H1 (cell line): ENCODE data around the gene HMCN1. TPM values are rescaled to one million over a fixed set of nuclear protein-coding genes. Genes with fewer than 3 reads are reported as not detected.

Source experiments
- CTCF ChIA-PET: fragments of 300-600 bp; sonication (Branson Sonifier 250); formaldehyde crosslinking; loops from one replicate; lab custom pipeline; 2021; ENCODE audit not compliant: partially characterized antibody; lab: Charles Lee
- POLR2A ChIA-PET: fragments of 300-600 bp; sonication (Branson Sonifier 250); formaldehyde crosslinking; loops from one replicate; lab custom pipeline; 2021; ENCODE audit warnings: inconsistent platforms; ENCODE audit not compliant: partially characterized antibody; lab: Charles Lee
- DNase-seq, 2 experiments: peaks; one replicate each; pipeline versions ENCODE4 v3.0.0 to v3.0.0-alpha.2; 2010 to 2022; ENCODE audit warnings: low spot score in 2 of 2, low read depth in 1 of 2, mixed read lengths in 1 of 2
- FAIRE-seq: peaks from 2 replicates; lab custom pipeline; 2011; peaks lifted over from hg19 to GRCh38; lab: Jason Lieb, UNC
- H2AFZ ChIP-seq: 2 replicates; pipeline ENCODE4 v1.8.1; 2012; ENCODE audit warnings: low read length, inconsistent platforms
- H2AK5ac ChIP-seq: 2 replicates; pipeline ENCODE4 v1.6.1; 2013; ENCODE audit warnings: low read depth, low read length
- H2BK120ac ChIP-seq: replicated peaks from 2 replicates; pipeline ENCODE3; 2013; ENCODE audit warnings: low read depth, low read length, inconsistent platforms
- H2BK12ac ChIP-seq: 2 replicates; pipeline ENCODE4 v1.6.1; 2013; ENCODE audit warnings: low read depth, low read length
- H2BK15ac ChIP-seq: 2 replicates; pipeline ENCODE4 v1.6.1; 2013; ENCODE audit warnings: low read length
- H2BK20ac ChIP-seq: 2 replicates; pipeline ENCODE4 v1.6.1; 2013; ENCODE audit warnings: low read length
- H2BK5ac ChIP-seq: 2 replicates; pipeline ENCODE4 v1.6.1; 2013; ENCODE audit warnings: low read depth, low read length
- H3K14ac ChIP-seq: 2 replicates; pipeline ENCODE4 v1.6.1; 2013; ENCODE audit warnings: inconsistent platforms; ENCODE audit not compliant: insufficient read length
- H3K18ac ChIP-seq: 2 replicates; pipeline ENCODE4 v1.6.1; 2013; ENCODE audit warnings: low read length; ENCODE audit errors: extremely low read depth
- H3K23ac ChIP-seq: 2 replicates; pipeline ENCODE4 v1.6.1; 2013; ENCODE audit warnings: inconsistent platforms; ENCODE audit not compliant: insufficient read length
- H3K23me2 ChIP-seq: 2 replicates; pipeline ENCODE4 v1.6.1; 2013; ENCODE audit warnings: low read depth, low read length
- H3K27ac ChIP-seq: 2 replicates; pipeline ENCODE4 v1.6.1; 2011; ENCODE audit warnings: low read depth, low read length, inconsistent platforms
- H3K27me3 ChIP-seq, 4 experiments: replicated peaks in 1 of 4; 1 replicate in 1 of 4; 2 replicates in 3 of 4; pipeline versions ENCODE4 v1.6.1 to v1.8.1; 2011 to 2013; ENCODE audit warnings: low read length in 3 of 4, mild to moderate bottlenecking in 3 of 4, inconsistent platforms in 2 of 4, mixed read lengths in 2 of 4, moderate library complexity in 1 of 4; ENCODE audit not compliant: control insufficient read depth in 3 of 4, insufficient read depth in 3 of 4; ENCODE audit errors: extremely low read depth in 1 of 4
- H3K36me3 ChIP-seq, 4 experiments: 2 replicates each; pipeline versions ENCODE4 v1.6.1 to v1.8.1; 2011 to 2013; ENCODE audit warnings: mild to moderate bottlenecking in 4 of 4, low read length in 3 of 4, moderate library complexity in 2 of 4, control low read depth in 1 of 4, inconsistent platforms in 1 of 4; ENCODE audit not compliant: insufficient read depth in 4 of 4, control insufficient read depth in 2 of 4
- H3K4ac ChIP-seq: replicated peaks from 2 replicates; pipeline ENCODE3; 2013; ENCODE audit warnings: low read length, low read depth, mixed read lengths, inconsistent platforms; ENCODE audit not compliant: insufficient read length
- H3K4me1 ChIP-seq, 4 experiments: replicated peaks in 1 of 4; 1 replicate in 1 of 4; 2 replicates in 3 of 4; pipeline versions ENCODE4 v1.6.1 to v1.8.1; 2011 to 2013; ENCODE audit warnings: low read length in 3 of 4, inconsistent platforms in 2 of 4, mixed read lengths in 1 of 4; ENCODE audit not compliant: insufficient read depth in 4 of 4, control insufficient read depth in 3 of 4
- H3K4me2 ChIP-seq, 2 experiments: 2 replicates each; pipeline versions ENCODE4 v1.6.1 to v1.8.1; 2011 to 2013; ENCODE audit warnings: low read depth in 2 of 2, low read length in 2 of 2, control low read depth in 1 of 2, inconsistent platforms in 1 of 2, mild to moderate bottlenecking in 1 of 2; ENCODE audit not compliant: insufficient read depth in 1 of 2
- H3K4me3 ChIP-seq, 4 experiments: fragments of 200-600, 300-600 bp in 1 of 4; sonication (generic), shearing (Covaris generic), sonication (Bioruptor Twin) in 1 of 4; 2 replicates each; pipeline versions ENCODE4 v1.5.1 to v1.8.1; 2011 to 2016; ENCODE audit warnings: low read length in 4 of 4, low read depth in 3 of 4, control low read depth in 2 of 4, inconsistent platforms in 2 of 4, mild to moderate bottlenecking in 2 of 4, mixed read lengths in 1 of 4, moderate library complexity in 1 of 4; ENCODE audit not compliant: insufficient read depth in 2 of 4; ENCODE audit errors: extremely low read depth in 1 of 4
- H3K56ac ChIP-seq: replicated peaks from 2 replicates; pipeline ENCODE3; 2013; ENCODE audit warnings: low read depth, mild to moderate bottlenecking, mixed read lengths, low read length, inconsistent platforms; ENCODE audit not compliant: insufficient read length
- H3K79me1 ChIP-seq: 2 replicates; pipeline ENCODE4 v1.6.1; 2013; ENCODE audit warnings: low read depth, low read length, control low read depth
- H3K79me2 ChIP-seq, 2 experiments: 2 replicates each; pipeline versions ENCODE4 v1.6.1 to v1.8.1; 2012 to 2013; ENCODE audit warnings: low read length in 2 of 2, mild to moderate bottlenecking in 2 of 2, inconsistent platforms in 1 of 2; ENCODE audit not compliant: insufficient read depth in 2 of 2, control insufficient read depth in 1 of 2
- H3K9ac ChIP-seq, 4 experiments: replicated peaks in 1 of 4; 1 replicate in 1 of 4; 2 replicates in 3 of 4; pipeline versions ENCODE4 v1.6.1 to v1.8.1; 2011 to 2013; ENCODE audit warnings: low read depth in 3 of 4, low read length in 3 of 4, control low read depth in 2 of 4, mild to moderate bottlenecking in 2 of 4, moderate library complexity in 2 of 4, inconsistent platforms in 1 of 4; ENCODE audit errors: extremely low read depth in 1 of 4
- H3K9me3 ChIP-seq, 2 experiments: 2 replicates each; pipeline versions ENCODE4 v1.6.1 to v1.8.1; 2012 to 2013; ENCODE audit warnings: mild to moderate bottlenecking in 2 of 2, moderate library complexity in 2 of 2, control low read depth in 1 of 2, inconsistent platforms in 1 of 2, low read depth in 1 of 2, low read length in 1 of 2, mixed read lengths in 1 of 2; ENCODE audit not compliant: insufficient read depth in 2 of 2
- H4K20me1 ChIP-seq, 2 experiments: replicated peaks in 1 of 2; 2 replicates each; pipeline versions ENCODE3 to v1.8.1; 2011 to 2013; ENCODE audit warnings: inconsistent platforms in 2 of 2, low read length in 2 of 2, mild to moderate bottlenecking in 1 of 2; ENCODE audit not compliant: insufficient read depth in 2 of 2, control insufficient read depth in 1 of 2
- H4K5ac ChIP-seq: 2 replicates; pipeline ENCODE4 v1.6.1; 2013; ENCODE audit warnings: low read length, low read depth, mixed read lengths, inconsistent platforms; ENCODE audit not compliant: insufficient read length
- H4K8ac ChIP-seq: 2 replicates; pipeline ENCODE4 v1.8.0; 2013; ENCODE audit warnings: mild to moderate bottlenecking, moderate library complexity, low read length, inconsistent platforms; ENCODE audit not compliant: insufficient read depth; ENCODE audit errors: extremely low read depth
- H4K91ac ChIP-seq: replicated peaks from 2 replicates; pipeline ENCODE3; 2013; ENCODE audit warnings: low read length, mixed read lengths, inconsistent platforms; ENCODE audit not compliant: insufficient read length
- EZH2 ChIP-seq: fragments of 200-600 bp; sonication (generic); IDR thresholded peaks from 2 replicates; pipeline ENCODE4 v1.7.1; 2012; ENCODE audit warnings: low read depth, mild to moderate bottlenecking, moderate library complexity, low read length, inconsistent platforms; ENCODE audit not compliant: severe bottlenecking
- KDM1A ChIP-seq: fragments of 200-600, 300-600 bp; sonication (generic); IDR thresholded peaks from 2 replicates; pipeline ENCODE4 v1.7.1; 2016; ENCODE audit warnings: mild to moderate bottlenecking, low read length, borderline replicate concordance
- polyA plus RNA-seq, 7 experiments: library from polyadenylated mRNA; depleted of rRNA in 3 of 7; stranded (reverse) in 5 of 7; unstranded in 2 of 7; fragments of >200 nt in 5 of 7; fragments of 200-250 nt in 2 of 7; gene quantifications; 1 replicate in 5 of 7; 2 replicates in 1 of 7; 4 replicates in 1 of 7; pipeline versions ENCODE4 v1.2.1 to v1.2.3, GENCODE V29; 2011 to 2013; ENCODE audit warnings: missing spikeins in 2 of 7, mixed read lengths in 2 of 7
- total RNA-seq: library from RNA; stranded (reverse); fragmentation: NEBNext Ultra II Directional; extraction: Animal tissue kit (Norgen Biotek cat#: 25700); gene quantifications from 2 replicates; pipeline ENCODE4 v1.2.1, GENCODE V29; 2021
- TF ChIP-seq, protein P1 (sequence below), 3 experiments: IDR thresholded peaks; 1 replicate in 2 of 3; 2 replicates in 1 of 3; pipeline versions ENCODE4 v1.5.1 to v1.6.1; 2011; ENCODE audit warnings: low read length in 3 of 3, mild to moderate bottlenecking in 3 of 3, inconsistent platforms in 2 of 3, low read depth in 1 of 3, moderate library complexity in 1 of 3; ENCODE audit not compliant: insufficient read depth in 1 of 3; ENCODE audit errors: control extremely low read depth in 1 of 3

The HMCN1 gene
- total and polyA plus RNA-seq, 2 of the 8 experiments (the other 6 are each of a cell fraction or from before 2014, with no cell fraction given): 13.8 to 14.6 TPM

DNA sequence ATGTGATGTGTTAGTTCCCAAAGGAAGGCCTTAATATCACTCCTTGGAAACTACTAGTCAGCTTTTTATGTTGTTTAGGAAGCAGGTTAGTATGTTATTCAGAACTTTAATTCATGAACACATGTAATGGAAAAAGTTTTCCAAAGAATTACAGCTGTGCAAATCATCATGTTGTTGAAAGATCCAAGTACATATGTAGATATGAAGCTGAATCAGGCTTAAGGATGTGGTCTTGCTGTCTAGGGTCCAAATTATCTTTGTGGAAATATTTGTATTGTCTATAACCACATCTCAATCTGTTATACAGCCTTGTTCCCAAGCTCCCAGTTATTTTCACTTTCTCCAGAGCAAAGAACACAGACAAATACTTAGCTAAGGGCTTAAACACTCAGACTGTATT lies 409.3 kb downstream of the HMCN1 start:
- Histone ChIP-seq H3K4me1 (no peaks in the 10 kb centered on the region), H4K5ac (no peak overlapping the region), H4K8ac (no peak overlapping the region), H3K79me2 (no peaks in the 10 kb centered on the region), H3K4me3 (no peak overlapping the region), H3K23ac (no peak overlapping the region), H3K23me2 (no peaks in the 10 kb centered on the region), H3K36me3 (no peaks in the 10 kb centered on the region), H3K4ac (no peak overlapping the region), H2BK20ac (no peak overlapping the region), H2BK15ac (no peak overlapping the region), H2BK120ac (no peak overlapping the region), H3K27ac (no peak overlapping the region), H3K56ac (no peak overlapping the region), H3K27me3 (no peaks in the 10 kb centered on the region), H3K14ac (no peak overlapping the region), H4K91ac (no peak overlapping the region), H2AK5ac (no peak overlapping the region), H3K4me2 (no peak overlapping the region), H3K79me1 (no peaks in the 10 kb centered on the region), H4K20me1 (no peaks in the 10 kb centered on the region), H2AFZ (no peak overlapping the region), H2BK12ac (no peak overlapping the region), H3K18ac (no peak overlapping the region), H2BK5ac (no peak overlapping the region), H3K9me3 (peaks cover 0 to 3% of the 10 kb centered on the region in 2 experiments; a peak in 1 of 4 replicates), H3K9ac (no peak overlapping the region)
- FAIRE-seq: no peak
- DNase-seq: no peak
- ChIA-PET CTCF (interaction anchor here (1.0 to 2.3 kb wide), 2 partner anchors 12 to 424 kb away, joined by 3 to 9 read pairs; no protein-coding TSS in a partner anchor), POLR2A (no interaction called here)
- no peak for TF ChIP-seq EZH2
- TF ChIP-seq, protein P1, sequence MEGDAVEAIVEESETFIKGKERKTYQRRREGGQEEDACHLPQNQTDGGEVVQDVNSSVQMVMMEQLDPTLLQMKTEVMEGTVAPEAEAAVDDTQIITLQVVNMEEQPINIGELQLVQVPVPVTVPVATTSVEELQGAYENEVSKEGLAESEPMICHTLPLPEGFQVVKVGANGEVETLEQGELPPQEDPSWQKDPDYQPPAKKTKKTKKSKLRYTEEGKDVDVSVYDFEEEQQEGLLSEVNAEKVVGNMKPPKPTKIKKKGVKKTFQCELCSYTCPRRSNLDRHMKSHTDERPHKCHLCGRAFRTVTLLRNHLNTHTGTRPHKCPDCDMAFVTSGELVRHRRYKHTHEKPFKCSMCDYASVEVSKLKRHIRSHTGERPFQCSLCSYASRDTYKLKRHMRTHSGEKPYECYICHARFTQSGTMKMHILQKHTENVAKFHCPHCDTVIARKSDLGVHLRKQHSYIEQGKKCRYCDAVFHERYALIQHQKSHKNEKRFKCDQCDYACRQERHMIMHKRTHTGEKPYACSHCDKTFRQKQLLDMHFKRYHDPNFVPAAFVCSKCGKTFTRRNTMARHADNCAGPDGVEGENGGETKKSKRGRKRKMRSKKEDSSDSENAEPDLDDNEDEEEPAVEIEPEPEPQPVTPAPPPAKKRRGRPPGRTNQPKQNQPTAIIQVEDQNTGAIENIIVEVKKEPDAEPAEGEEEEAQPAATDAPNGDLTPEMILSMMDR (IDR thresholded peaks at IDR 0.05; ENCODE audit: control extremely low read depth in 1 of 3, insufficient read depth in 1 of 3, low read depth in 1 of 3, low read length in 3 of 3): no peak
- TF ChIP-seq KDM1A: no peak
